ENCODE data around the gene IFFO2.
A peak's percentile ranks its signal among the peaks of the same experiment; 100 is the strongest.

The IFFO2 gene

GRCh38 chr1:18877282-18877681, 79.2 kb downstream of the IFFO2 start:
- Histone ChIP-seq H3K27ac (no peak overlapping the region), H3K4me3 (no peak overlapping the region)
- TF ChIP-seq CTCF (IDR thresholded peaks at IDR 0.05): no peak
- DNase-seq (ENCODE audit: low spot score): no peak

- no peak for TF ChIP-seq CTCF (IDR thresholded peaks at IDR 0.05)
- no peak for DNase-seq (ENCODE audit: low spot score)
- no peak overlapping the region for H3K4me3 ChIP-seq
- no peak overlapping the region for H3K27ac ChIP-seq
Measured at GRCh38 chr1:18876210-18876609, 80.3 kb downstream of the IFFO2 start.

- no peak for TF ChIP-seq CTCF (IDR thresholded peaks at IDR 0.05)
- DNase-seq (ENCODE audit: low spot score): no peak
- Histone ChIP-seq H3K27ac (no peak overlapping the region), H3K4me3 (no peak overlapping the region)
Measured at GRCh38 chr1:18875796-18876128, 80.7 kb downstream of the IFFO2 start.

GRCh38 chr1:18875107-18875795, 81.2 kb downstream of the IFFO2 start:
- peak; percentile 70 for TF ChIP-seq CTCF (IDR thresholded peaks at IDR 0.05)
- no peak overlapping the region for H3K4me3 ChIP-seq
- DNase-seq (ENCODE audit: low spot score): peak; percentile 86
- H3K27ac ChIP-seq: no peak overlapping the region

- DNase-seq (ENCODE audit: low spot score): no peak
- no peak overlapping the region for H3K27ac ChIP-seq
- no peak for TF ChIP-seq CTCF (IDR thresholded peaks at IDR 0.05)
- H3K4me3 ChIP-seq: no peak overlapping the region
Measured at GRCh38 chr1:18874600-18874999, 81.9 kb downstream of the IFFO2 start.

GRCh38 chr1:18874036-18874435, 82.4 kb downstream of the IFFO2 start:
- no peak for TF ChIP-seq CTCF (IDR thresholded peaks at IDR 0.05)
- no peak for DNase-seq (ENCODE audit: low spot score)
- Histone ChIP-seq H3K27ac (no peak overlapping the region), H3K4me3 (no peak overlapping the region)

- no peak overlapping the region for H3K4me3 ChIP-seq
- DNase-seq (ENCODE audit: low spot score): no peak
- no peak for TF ChIP-seq CTCF (IDR thresholded peaks at IDR 0.05)
- no peak overlapping the region for H3K27ac ChIP-seq
Measured at GRCh38 chr1:18872071-18872611, 84.3 kb downstream of the IFFO2 start.
